GM21423 (cell line): ENCODE measurements around the gene IQSEC3.

ENCODE experiments used
- ATAC-seq: cut with Tn5 transposase; IDR thresholded peaks from one replicate; pipeline ENCODE4 v1.9.1; 2021; ENCODE audit warnings: mild to moderate bottlenecking, moderate library complexity; ENCODE audit not compliant: unreplicated experiment

IQSEC3 gene

DNA sequence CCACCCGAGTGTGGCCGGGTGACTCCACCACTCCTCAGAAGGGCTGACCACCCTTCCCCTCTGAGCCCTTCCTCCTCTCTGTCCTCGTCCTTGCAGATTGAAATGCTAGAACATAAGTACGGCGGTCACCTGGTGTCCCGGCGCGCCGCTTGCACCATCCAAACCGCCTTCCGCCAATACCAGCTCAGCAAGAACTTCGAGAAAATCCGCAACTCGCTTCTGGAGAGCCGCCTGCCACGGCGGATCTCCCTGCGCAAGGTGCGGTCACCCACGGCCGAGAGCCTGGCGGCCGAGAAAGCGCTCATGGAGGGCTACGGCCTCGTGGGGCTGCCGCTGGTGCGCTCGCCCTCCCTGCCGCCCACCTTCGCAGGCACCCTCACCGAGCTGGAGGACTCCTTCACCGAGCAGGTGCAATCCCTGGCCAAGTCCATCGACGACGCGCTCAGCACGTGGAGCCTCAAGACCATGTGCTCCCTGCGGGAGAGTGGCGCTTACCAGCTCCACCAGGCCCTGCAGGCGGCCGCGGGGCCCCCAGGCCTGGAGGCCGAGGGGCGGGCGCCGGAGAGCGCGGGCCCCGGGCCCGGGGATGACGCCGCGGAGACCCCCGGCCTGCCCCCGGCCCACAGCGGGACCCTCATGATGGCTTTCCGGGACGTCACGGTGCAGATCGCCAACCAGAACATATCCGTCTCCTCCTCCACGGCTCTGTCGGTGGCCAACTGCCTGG, 71.8 kb downstream of the IQSEC3 start:
- ATAC-seq: no peak

DNA sequence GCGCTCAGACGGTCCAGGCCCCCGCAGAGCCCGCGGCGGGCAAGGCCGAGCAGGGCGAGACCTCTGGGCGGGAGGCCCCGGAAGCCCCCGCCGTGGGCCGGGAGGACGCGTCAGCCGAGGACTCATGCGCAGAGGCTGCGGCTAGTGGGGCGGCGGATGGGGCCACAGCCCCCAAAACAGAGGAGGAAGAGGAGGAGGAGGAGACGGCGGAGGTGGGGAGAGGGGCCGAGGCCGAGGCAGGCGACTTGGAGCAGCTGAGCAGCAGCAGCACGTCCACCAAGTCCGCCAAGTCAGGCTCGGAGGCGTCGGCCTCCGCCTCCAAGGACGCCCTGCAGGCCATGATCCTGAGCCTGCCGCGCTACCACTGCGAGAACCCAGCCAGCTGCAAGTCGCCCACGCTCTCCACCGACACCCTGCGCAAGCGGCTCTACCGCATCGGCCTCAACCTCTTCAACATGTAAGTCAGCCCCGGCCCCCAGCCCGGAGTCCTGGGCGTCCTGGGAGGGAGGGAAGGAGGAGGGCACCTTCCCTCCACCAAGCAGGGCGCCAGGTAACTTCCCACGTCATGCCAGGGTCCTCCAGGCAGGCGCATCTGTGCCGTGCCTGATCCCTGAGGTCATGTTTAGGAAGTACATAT, 72.4 kb downstream of the IQSEC3 start:
- no peak for ATAC-seq

DNA sequence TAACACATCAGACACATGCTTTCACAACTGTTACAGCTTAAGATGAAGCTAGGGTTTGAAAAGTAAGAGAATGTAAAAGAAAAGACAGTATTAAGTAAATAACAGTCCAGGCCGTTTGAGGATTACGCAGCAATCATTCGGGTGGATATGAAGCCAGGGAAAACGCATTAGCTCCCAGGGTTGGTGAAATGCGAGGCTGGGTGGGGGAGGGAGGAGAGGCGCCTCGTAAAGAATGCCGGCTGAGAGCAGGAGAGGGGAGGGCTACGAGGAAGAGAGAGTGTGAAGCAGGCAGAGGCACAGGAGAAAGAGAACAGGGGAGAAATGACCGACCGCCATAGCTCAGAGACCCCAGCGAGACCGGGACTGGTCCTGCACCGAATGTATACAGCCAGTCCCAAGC, 73.0 kb downstream of the IQSEC3 start:
- ATAC-seq: no peak

DNA sequence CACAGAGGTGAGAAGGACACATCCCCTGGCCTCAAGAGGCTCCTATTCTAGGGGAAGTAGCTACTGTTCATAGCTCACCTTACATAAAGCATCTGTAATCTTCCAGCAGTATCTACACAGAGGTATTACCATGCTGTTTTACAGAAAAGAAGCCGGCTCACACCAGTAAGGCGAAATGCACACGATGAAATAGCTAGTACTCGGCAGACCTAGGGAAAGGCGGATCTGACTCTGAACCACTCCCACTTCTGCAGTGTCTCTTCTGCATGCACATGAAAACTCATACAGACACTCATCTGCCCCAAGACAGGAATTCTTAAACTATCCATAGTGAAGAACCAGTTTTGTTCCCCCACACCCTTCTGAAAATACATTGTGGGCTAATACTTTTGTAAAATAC, 73.6 kb downstream of the IQSEC3 start:
- no peak for ATAC-seq

DNA sequence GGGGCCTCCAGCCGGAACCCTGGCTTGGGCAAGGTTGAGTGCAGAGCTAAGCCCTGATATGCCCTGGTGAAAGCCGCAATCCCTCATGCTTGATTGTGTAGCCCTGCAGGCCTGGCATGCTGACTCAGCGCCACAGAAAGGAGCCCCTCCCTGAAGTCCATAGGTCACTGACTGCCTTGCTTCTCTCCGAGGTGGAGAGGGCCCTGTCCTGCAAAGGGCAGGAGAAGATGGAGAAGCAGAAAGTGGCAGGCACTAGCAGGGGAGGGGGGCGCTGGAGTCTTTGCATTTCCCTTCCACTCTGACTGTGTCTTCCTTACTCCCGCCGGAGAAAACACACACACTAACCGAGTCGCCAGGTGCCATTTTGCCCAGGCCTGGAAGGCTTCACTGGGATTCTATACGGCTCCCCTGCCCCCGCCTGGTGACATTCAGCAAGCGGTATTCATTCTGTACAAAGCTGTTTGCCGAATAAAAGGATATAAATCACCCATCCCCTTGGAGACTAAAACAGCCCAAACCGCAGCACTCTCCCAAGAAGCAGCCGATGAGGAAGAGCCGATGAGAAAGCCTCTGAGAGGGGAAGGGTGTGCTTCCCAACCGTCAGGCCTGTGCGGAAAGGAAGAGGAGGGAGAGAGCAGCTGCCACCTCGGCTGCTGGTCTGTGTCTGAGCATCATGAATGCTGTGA, 77.5 kb downstream of the IQSEC3 start:
- no peak for ATAC-seq

DNA sequence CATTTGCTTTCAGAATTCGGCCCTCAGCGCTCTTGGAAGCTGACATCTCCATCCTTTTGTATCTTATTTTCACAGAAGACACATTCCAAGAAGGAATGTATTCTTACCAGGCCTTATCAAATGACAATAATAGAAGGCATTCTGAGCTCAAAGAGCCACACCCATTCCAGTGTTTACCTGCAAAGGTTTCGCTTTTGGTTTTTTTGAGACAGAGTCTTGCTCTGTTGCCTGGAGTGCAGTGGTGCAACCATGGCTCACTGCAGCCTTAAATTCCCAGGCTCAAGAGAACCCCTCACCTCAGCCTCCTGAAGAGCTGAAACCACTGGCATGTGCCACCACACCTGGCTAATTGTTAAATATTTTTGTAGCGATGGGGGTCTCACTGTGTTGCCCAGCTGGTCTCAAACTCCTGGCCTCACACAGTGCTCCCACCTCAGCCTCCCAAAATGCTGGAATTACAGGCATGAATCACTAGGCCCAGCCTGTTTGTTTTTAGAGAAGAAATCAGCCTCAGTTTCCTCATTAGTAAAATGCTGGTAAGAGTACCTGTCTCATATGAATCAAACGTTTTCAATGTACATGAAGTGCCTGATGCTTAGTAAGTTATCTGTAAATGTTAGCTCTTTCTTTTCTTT, 78.2 kb downstream of the IQSEC3 start:
- no peak for ATAC-seq

DNA sequence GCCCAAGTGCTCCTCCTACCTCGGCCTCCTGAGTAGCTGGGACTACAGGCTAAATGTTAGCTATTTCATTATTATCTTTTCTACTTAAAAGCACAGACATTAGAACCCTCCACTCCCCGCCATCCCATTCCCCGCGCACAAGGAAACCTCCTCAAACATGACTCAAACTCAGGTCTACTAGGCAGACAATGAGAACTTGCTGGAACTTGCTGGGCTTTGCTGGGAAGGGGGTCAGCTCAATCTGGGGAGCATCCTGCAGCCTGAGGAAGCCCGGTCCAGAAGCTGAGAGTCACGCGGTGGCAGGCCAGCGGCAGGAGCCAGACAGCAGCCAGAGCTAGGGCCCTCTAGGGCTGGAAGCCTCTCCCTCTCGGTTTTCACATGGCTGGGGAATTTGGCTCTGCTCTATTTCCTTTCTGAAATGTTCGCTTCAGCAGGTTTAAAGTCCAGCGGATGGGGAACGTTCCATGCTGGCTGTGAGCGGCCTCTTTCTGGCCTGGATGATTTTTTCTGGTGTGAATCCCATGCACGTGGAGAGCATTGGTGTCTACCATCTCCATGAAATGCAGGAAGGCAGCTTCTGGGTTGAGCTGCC, 78.9 kb downstream of the IQSEC3 start:
- no peak for ATAC-seq

DNA sequence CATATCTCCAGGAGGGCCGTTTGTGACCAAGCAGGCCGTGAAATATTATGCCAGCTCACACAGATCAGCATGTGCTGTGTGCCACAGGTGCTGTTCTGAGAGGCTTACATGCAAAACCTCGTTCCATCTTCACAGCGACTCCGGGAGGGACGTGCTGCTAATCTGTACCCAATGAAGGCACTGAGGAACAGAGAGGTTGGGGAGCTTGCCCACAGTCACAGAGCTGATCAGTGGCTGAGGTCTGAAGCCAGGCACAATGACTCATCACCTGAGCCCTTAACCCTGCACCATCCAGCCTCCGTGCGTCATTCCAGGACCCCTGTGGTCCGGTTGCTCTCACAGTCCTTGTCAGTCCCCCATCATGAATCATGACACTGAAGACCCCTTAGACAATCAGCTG, 80.7 kb downstream of the IQSEC3 start:
- ATAC-seq: no peak

DNA sequence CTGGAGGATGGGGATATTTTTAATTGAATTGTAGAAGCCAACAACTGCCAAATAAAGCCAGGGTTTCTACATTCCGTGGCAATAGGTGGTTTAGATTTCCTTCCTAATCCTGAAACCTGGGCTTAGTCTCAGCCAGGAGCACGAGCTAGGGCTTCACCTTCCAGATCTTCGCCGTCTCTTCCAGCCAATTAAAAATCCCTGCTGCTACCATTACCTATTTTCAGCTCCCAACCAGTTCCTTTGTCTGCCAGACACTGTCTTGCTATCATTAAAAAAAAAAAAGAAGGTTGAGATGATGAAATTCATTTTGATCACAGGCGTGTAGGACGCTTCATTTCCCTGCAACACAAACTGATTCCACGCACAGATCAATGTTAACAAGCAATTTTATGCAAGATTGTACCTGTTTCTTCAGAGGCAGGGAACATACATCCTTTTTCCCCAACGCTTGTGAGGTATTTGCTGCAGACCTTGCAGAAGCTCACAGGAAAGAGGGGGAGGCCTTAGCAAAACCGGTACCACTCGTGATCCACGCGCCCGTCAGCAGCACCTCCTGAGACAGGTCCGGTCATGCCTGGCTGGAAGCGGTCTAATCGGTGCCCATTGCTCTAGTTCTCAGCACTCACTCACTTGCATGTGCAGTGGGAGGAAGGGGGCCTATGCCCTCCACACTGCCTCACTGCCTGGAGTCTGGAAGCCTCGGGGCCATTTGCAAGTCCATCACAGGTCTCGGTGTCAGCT, 82.3 kb downstream of the IQSEC3 start:
- no peak for ATAC-seq

DNA sequence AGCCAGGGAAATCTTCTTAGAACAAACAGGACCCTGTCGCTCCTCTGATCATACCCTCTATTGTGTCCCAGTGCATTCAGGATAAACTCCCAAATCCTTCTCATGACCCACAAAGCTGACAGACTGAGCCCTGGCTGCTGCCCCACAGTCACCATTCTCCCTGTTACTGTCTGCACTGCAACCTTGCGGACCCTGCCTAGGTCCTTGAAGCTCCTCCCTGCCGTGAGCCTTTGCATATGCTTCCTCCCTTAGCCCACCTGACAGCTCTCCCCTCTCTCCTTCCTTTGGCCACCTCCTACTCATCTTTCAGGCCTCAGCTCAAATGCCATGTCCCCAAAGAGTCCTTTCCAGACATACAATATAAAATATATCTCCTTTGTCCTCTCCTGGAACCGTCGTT, 85.0 kb downstream of the IQSEC3 start:
- no peak for ATAC-seq

DNA sequence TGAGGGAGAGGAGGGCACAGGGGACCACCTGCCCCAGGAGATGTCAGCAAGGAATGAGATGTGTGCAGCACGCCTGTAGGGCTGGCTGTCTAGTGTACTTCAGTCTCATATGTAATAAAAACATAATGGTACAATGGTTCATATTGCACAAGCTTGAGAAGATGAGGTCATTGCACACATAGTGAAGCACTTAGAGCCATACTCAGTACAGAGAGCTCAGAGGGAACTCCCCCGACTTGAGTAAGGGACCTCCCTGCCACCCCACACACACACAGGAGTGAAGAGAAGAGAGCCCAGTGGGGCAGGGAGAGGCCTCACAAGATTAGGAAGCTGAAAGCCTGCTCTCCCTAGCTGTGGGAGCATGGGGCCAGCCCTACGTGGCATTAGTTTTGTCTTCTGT, 85.9 kb downstream of the IQSEC3 start:
- no peak for ATAC-seq

DNA sequence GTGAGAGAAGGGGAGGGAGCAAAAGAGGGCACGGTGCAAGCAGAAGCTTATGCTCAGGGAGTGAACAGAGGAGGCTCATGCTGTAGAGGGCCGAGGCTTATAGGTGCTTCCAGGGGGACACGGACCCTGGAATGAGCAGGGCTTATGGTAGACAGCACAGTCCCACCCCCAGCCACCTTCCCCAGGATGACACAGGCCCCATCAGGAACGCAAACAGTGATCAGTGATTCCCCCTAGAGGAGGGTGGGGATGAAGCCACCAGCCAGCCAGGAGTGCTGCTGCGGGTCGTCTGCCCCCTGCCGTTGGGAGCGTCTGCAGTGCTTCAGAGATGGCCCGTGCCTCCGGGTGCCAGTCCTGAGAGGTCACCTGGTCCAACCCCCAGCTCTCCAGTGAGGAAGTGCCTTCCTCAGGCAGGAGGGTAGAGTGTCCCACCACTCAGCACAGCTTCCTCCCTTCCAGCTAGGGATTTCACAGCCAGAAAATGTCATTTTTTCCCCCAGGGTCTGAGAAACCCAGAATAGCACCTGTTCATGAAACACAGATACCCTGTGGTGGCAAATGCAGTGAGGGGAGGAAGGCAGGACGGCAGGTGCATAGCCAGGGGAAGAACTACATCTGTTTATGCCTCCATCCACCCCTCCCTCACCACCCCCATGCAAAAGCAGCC, 86.6 kb downstream of the IQSEC3 start:
- no peak for ATAC-seq

DNA sequence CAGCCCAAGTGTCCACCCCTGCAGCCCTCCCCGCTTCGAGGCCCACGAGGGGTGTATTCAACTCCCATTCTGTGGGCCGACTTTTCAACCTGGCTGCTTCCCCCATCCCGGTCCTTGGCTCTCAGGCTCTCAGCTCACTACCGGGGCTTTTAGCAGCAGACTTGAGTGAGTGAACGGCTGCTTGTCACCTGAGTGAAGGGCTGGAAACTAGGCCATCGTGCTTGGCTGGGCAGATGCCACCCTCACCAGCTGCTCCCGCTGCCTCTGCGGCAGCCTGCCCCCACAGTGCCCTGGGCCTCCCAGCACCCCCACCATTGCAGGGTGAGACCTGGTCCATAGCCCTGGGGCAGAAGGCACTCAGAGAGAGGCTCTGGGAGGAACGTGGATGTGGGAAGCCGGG, 87.5 kb downstream of the IQSEC3 start:
- ATAC-seq: no peak

DNA sequence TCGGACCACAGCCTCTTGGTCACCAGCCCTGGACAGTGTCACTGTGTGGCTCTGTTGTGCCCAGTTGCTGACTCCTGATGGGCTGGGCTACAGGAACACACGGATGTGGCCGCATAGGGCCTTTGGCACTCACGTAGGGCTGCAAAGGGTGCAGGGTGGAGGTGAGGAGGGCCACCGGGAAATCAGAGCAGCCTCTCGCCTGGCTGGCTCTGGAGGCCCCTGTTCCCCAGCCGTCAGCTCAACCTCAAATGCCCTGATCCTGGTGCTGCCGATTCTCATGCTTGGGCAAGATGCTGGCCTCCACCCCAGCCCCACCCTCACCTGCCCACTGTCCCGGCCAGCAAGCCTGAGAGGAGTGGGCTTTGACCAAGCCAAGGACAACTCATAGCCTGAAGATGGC, 88.4 kb downstream of the IQSEC3 start:
- ATAC-seq: no peak

DNA sequence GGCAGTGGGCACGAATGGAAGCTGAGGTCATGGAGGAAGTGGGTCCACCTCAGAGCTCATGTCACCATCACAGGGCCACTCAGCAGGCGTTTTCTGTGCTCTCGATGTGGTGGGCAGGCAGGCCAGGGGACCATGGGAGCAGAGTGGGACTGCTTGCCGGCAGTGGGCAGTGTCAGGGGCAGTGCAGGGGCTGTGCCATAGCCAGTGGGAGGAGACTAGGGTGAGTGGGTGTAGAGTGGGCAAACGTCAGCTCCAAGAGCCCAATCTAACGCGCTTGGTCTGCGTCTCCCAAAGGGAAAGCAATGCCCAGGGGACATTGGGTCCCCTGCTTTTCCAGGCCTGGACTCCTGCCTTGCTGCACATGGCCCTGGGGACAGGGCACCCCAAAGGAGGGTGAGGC, 89.1 kb downstream of the IQSEC3 start:
- ATAC-seq: no peak

DNA sequence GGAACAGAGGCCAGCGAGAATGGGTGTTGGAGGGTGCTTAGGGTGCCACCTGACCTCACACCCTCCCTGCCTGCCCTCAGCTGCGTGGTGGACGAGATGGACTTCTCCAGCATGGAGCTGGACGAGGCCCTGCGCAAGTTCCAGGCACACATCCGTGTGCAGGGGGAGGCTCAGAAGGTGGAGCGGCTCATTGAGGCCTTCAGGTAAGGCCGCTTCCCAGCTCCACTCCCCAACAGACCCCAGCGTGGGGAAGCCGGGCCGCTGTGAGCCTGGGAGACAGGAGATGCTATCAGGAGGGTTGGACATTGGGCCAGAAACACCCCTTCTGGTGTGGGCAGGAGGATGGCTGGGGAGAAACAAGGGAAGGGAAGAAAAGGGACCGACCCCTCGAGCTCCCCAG, 90.4 kb downstream of the IQSEC3 start:
- no peak for ATAC-seq

DNA sequence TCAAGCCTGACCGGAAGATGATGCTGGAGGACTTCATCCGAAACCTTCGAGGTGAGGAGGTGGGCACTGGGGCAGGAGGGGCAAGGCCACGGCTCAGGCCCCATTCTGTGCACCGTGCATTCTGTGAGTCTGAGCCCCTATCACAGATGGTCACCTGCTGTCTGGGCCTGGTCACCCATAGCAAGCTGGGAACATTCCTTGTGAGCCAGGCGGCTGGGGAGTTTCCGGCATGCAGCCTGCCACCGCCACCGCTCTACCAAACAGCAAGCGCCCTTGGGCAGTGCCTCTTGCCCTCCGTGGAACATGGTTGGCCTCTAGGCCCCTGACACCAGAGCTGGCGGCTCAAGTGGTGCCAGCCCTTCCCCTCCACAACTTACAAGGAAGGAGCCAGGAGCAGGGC, 91.1 kb downstream of the IQSEC3 start:
- no peak for ATAC-seq

DNA sequence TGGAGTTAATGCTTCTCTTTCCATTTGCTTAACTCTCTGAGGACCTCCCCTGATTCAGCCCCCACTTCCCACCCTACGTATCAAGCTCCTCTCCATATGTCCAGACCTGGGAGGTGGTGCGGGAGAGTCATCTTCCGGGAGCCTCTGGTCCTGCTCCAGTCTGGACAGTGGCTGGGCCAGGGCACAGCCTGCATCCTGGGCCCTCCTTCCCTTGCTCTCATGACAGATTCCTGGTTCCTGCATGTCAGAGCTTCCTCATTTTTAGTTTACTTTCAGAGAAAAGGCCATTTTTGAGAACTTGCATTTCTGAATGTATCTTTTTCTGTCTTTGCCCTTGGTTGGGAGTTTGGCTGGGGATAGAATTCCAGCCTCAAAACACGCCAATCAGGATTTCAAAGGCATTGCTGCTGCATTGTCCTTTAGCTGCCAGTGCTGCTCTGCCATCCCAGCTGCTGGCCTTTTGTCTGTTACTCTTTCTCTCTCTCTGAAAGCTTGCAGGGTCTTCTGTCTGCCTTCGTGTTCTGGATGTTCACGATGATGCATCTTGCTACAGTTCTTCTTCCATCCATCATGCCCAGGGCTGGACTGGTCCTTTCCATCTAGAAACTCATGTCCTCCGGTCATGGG, 92.7 kb downstream of the IQSEC3 start:
- ATAC-seq: no peak

DNA sequence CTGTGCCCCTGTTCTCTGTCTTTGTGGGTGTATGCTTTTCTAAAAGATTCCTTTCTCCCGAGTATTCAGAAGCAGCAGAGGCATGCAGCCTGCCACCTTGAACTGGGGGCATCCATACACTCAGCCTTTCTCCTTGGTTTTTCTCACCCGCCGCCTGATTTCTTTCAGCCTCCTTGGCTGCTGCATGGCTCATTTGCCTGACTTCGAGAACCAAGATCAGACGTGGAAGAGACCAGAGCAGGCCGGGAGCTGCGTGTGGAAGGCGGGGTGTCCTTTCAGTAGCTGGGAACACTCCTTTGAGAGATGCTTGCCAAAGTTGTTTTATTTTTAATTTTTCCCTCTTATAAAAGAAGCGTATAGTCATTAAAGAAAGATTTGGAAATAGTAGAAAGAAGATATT, 94.3 kb downstream of the IQSEC3 start:
- ATAC-seq: no peak

DNA sequence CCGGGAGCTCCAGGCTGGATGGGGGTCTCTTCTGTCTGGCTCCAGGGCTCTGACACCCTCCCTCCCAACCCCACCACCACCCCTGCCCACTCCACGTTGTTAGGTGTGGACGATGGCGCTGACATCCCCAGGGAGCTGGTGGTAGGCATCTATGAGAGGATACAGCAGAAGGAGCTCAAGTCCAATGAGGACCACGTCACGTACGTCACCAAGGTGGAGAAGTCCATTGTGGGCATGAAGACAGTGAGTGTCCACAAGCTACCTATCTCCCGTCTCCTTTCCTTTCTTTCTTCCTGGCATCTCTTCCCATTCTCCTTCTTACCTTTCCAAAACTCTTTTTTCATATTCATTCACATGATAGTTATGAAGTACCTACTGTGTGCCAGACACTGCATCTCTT, 95.3 kb downstream of the IQSEC3 start:
- no peak for ATAC-seq
